Sigmoid colon (tissue), 4 donors: ENCODE results near the gene RGS19.

ENCODE experiments used
- POLR2A ChIP-seq, 2 donors: fragments of 450-650 bp; IDR thresholded peaks; one replicate each; pipeline ENCODE4 v1.6.1; 2016; ENCODE audit warnings: antibody characterized with exemption in 2 of 2, mild to moderate bottlenecking in 2 of 2, moderate library complexity in 2 of 2
- POLR2AphosphoS5 ChIP-seq, 4 donors: sonication (generic); formaldehyde crosslinking; IDR thresholded peaks; one replicate each; pipeline ENCODE4 v1.6.1; 2017; ENCODE audit warnings: antibody characterized with exemption in 4 of 4
- TF ChIP-seq, protein P1 (sequence below), 4 experiments: fragments of 450-650 bp in 3 of 4; fragments of 200-600 bp in 1 of 4; IDR thresholded peaks; one replicate each; pipeline ENCODE4 v1.5.1; 2016 to 2019; ENCODE audit warnings: antibody characterized with exemption in 4 of 4, mild to moderate bottlenecking in 3 of 4, moderate library complexity in 2 of 4

DNA sequence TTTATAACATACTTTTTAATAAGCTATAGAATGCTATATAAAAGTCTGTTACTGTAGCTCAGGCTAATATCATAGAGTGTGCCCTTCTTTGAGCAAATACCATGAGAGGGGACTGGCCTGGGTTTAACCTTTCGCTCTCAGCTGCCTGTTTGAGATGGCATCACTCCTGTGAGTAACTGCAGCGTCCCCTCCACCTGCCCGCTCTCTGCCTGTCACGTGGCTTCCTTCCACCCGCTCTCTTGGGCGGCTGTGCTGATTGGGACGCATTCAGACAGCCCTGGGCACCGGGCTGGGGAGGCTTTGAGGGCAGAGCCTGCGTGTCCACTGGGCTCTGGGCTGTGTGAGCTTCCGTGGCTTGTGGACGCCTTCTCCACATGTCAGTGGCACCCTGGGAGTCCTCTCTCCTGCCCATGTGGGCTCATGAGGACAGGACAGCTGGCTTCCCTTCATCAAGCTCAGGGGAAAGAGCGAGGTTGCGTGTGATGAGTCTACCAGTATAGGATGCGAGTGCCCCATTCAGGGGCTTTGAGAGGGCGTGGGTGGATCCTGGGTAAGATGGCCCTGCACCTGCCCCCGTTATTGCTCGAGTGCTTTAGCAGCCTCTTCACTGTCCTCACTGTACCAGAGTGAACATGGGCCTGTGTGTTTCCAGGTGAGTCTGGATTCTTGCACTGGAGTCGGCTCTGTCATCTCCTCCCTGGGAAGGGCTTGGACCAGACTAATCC, 54.1 kb downstream of the RGS19 start:
- TF ChIP-seq, protein P1, sequence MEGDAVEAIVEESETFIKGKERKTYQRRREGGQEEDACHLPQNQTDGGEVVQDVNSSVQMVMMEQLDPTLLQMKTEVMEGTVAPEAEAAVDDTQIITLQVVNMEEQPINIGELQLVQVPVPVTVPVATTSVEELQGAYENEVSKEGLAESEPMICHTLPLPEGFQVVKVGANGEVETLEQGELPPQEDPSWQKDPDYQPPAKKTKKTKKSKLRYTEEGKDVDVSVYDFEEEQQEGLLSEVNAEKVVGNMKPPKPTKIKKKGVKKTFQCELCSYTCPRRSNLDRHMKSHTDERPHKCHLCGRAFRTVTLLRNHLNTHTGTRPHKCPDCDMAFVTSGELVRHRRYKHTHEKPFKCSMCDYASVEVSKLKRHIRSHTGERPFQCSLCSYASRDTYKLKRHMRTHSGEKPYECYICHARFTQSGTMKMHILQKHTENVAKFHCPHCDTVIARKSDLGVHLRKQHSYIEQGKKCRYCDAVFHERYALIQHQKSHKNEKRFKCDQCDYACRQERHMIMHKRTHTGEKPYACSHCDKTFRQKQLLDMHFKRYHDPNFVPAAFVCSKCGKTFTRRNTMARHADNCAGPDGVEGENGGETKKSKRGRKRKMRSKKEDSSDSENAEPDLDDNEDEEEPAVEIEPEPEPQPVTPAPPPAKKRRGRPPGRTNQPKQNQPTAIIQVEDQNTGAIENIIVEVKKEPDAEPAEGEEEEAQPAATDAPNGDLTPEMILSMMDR (IDR thresholded peaks at IDR 0.05): no peak
- TF ChIP-seq POLR2A (IDR thresholded peaks at IDR 0.05): no peak
- no peak for TF ChIP-seq POLR2AphosphoS5 (IDR thresholded peaks at IDR 0.05)
